Measurements from ENCODE around the gene SEPTIN1. TPM values are rescaled to one million over a fixed set of nuclear protein-coding genes. Genes with fewer than 3 reads are reported as not detected.
"Not testable (repeated sequence)": the region's sequence is repeated elsewhere in the genome, so short reads cannot be mapped to it uniquely, and the experiment has no call there.

Gene SEPTIN1
- total RNA-seq, 1 donor from 2014 or later = 2.2 TPM

DNA sequence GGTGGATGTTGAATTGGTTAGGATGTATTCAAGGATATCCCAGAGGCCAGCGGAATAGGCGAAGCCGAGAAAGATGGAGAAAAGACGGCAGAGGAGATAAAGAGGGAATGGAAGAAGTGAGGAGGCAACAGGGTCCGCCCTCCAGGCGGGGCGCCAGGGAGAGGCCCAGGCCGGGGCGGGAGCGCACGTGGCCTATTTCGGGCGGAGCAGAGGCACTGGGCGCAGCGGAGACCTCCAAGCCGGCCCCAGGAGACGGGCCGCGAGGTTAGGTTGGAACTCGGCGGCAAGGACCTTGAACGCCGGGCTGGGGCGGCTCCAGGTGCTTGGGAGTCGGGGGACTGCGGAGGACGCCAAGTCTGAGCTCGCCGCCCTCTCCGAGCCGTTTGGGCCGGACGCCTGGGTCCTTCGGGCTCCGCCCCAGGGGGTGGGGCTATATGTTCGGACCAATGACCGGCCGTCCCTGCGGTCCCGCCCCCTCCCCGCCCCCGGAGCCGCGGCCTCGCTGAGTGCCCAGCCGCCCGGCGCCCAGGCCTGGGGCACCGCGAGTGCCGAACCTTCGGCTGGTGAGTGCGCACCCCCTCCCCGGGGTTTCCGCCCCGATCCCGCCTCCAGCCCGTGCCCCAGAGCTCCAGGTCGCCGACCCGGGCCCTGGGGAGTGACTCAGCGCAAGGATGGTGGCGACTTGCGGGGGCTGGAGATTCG is 24.9 kb upstream of the SEPTIN1 start, which contains the start of gene ZNF771:
Gene ZNF771, plus strand, starts transcription at position 505 of the 702 bp plus-strand sequence. CDS start 448 bp downstream, outside the sequence.
- peak; percentile 97 for DNase-seq (ENCODE audit: low spot score)
- intact Hi-C loops (cut with DNase I) = loop anchor here (2.0 kb wide), 1 partner anchor 28 kb away; no protein-coding TSS in a partner anchor

DNA sequence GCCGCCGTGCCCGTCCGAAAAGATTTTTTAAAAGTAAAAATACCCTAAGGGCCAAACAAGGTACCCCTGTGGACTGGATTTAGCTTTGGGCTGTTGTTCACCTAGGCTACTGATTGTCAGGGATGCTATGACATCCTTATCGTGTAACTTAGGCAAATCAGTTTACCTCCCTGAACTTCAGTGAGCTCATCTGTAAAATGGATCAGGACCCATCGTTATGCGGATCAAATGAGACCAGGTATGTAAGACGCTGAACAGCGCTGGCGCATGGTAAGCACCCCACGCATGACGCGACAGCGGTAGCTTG is 24.4 kb upstream of the SEPTIN1 start:
- no peak for DNase-seq (ENCODE audit: low spot score)
- intact Hi-C loops (cut with DNase I) = loop anchor here (2.0 kb wide), 1 partner anchor 28 kb away; no protein-coding TSS in a partner anchor

DNA sequence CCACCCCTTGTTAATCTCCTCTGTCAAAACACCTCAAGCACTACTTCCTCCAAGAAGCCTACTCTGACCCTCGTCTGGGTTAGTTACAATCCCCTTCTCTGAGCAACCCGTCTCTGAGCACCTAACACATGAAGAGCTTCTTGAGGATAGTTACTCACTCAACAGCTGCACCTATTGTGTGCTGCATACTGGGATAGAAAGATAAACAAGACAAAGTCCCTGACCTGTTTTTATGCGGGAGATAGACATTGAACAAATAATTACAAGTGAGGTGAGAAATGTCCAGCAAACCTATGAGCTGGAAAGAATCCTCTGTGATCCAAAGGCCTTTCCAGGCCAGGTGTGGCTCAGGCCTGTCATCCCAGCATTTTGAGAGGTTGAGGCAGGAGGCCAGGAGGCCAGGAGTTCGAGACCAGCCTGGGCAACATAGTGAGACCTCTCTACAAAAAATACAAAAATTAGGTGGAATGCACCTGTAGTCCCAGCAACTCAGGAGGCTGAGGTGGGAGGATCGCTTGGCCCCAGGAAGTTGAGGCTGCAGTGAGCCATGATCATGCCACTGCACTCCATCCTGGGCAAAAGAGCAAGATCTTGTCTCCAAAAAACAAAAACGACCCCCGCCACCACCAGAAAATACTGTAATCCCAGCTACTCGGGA is 19.5 kb upstream of the SEPTIN1 start:
- no peak for DNase-seq (ENCODE audit: low spot score)
- intact Hi-C loops (cut with DNase I) = no loop called here

DNA sequence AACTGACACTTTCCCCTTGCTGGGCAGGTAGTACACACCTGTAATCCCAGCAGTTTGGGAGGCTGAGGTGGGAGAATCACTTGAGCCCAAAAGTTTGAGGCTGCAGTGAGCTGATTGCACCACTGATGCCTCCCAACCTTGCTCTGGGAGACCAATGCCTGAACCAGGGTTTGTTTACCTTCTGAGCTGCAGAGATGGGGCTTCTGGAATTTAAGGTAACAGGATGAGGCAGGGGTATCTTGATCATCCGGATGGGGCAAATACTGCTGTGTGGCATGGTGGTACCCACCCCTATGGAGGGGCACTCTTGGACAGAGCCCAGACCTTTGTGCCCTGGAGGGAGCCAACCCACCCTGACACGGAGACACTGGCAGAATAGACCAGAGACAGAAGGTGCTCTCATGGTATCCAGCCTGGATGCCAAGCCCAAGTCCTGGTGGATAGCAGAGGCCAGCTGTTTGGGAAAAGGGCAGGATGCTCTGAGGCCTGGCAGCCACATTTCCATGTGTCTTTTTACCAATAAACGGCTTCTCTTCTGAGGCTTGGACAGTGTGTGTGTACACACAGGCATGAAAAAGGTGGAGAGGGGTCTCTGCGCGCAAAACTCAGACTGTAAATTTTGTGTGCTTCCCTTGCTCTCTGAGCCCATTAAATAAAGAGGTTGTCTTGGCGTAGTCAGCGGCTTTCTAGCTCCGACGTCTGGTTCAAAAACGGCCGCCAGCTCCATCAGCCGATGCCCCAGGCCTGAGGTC is 17.2 kb upstream of the SEPTIN1 start:
- DNase-seq (ENCODE audit: low spot score) = peak; percentile 31
- intact Hi-C loops (cut with DNase I) = loop anchor here (5.0 kb wide), 1 partner anchor 47 kb away; no protein-coding TSS in a partner anchor

DNA sequence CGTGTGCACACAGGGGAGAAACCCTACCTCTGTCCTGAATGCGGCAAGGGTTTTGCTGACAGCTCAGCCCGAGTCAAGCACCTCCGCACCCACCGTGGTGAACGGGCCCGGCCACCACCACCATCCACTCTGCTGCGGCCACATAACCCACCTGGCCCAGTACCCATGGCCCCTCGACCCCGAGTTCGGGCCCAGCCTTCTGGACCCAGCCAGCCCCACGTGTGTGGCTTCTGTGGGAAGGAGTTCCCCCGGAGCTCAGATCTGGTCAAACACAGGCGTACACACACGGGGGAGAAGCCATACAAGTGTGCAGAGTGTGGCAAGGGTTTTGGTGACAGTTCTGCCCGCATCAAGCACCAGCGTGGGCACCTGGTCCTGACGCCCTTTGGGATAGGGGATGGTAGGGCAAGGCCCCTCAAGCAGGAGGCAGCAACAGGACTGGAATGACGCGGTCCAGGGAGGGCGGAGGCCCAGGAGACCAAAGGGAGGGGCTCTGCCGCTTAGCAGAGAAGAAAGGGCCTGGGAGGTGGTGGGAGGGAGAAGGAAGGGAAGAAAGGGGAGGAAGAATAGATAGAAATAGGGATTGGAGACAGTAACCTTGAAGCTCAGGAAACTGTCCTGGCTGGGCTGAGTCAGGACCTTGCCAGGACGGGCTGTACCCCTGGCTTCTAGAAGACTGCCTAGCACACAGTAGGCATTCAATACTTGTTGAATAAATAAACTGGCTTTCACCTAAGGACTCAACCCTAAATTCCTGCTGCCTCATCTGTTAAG is 16.5 kb upstream of the SEPTIN1 start:
- peak; percentile 35 for DNase-seq (ENCODE audit: low spot score)
- intact Hi-C loops (cut with DNase I) = loop anchor here (5.0 kb wide), 1 partner anchor 47 kb away; no protein-coding TSS in a partner anchor

DNA sequence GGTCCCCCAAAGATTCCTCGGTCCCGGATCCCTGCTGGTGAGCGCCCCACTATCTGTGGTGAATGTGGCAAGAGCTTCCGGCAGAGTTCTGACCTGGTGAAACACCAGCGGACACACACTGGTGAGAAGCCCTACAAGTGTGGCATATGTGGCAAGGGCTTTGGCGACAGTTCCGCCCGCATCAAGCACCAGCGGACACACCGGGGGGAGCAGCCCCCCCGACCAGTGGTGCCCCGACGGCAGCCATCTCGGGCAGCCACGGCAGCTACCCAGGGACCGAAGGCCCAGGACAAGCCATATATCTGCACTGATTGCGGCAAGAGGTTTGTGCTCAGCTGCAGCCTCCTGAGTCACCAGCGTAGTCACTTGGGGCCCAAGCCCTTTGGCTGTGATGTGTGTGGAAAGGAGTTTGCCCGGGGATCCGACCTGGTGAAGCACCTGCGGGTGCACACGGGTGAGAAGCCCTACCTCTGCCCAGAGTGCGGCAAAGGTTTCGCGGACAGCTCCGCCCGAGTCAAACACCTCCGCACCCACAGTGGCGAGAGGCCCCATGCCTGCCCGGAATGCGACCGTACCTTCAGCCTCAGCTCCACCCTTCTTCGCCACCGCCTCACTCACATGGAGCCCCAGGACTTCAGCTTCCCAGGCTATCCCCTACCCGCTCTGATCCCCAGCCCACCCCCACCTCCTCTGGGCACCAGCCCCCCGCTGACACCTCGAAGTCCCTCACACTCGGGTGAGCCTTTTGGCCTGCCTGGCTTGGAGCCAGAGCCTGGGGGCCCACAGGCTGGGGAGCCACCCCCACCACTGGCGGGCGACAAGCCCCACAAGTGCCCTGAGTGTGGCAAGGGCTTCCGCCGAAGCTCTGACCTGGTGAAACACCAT is 15.7 kb upstream of the SEPTIN1 start:
- intact Hi-C loops (cut with DNase I) = loop anchor here (5.0 kb wide), 1 partner anchor 46 kb away; no protein-coding TSS in a partner anchor
- DNase-seq (ENCODE audit: low spot score) = peak; percentile 60

DNA sequence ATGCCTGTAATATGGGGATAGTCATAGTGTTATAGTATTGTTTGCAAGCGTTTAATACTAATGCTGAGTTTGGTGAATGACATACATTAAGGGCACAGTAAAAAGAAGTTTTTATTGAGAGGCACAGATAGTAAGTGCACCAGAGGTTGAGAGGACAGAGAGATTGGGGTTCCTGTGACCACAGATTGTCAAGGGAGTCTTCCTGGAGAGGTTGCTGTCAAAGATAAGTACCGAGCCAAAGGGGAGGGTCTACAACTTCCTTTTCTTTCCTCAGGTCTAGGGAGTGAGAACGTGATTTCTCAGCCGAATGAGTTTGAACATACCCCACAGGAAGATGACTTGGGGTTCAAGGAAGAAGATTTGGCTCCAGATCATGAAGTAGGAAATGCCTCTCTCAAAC is 14.7 kb upstream of the SEPTIN1 start:
- no peak for DNase-seq (ENCODE audit: low spot score)
- intact Hi-C loops (cut with DNase I) = loop anchor here (5.0 kb wide), 1 partner anchor 45 kb away; no protein-coding TSS in a partner anchor

DNA sequence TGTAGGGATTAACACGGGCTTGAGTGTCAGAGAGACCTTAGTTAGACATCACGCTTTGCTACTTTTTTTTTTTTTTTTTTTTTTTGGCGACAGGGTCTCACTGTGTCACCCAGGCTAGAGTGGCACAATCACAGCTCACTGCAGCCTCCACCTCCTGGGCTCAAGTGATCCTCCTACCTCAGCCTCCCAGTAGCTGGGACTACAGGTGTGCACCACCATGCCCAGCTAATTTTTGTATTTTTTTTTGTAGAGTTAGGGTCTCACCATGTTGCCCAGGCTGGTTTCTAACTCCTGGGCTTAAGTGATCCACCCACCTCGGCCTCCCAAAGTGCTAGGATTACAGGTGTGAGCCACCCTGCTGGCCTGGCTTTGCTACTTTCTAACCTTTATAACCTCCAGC is 14.3 kb upstream of the SEPTIN1 start:
- intact Hi-C loops (cut with DNase I) = loop anchor here (5.0 kb wide), 1 partner anchor 44 kb away; no protein-coding TSS in a partner anchor
- not testable (repeated sequence) for DNase-seq (ENCODE audit: low spot score)

DNA sequence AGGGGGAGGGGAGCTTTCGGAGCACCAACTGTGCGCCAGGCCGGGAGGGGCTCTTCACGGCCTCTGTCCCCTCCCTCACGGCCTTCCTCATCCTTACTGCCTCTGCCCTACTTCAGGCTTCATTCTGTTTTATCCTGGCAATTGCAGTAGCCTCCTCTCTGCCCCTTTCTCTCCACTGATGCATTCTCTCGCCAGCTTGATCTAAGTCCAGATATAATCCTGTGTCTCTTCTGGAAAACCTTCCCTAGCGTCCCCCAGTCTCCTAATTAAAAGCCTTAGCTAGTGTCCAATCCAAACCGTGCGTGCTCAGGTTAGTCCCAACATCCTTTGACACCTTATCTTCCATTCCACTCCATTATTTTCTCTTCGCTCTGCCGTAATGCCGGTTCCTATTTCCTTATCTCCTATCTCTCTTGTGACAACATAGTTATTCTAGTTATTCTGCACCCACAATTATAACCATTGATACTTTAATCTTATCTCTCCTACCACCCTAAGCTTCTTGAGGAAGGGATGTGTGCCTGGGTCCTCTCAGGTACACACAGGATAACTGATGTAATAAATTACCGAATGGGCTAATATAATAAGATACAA is 13.7 kb upstream of the SEPTIN1 start:
- intact Hi-C loops (cut with DNase I) = loop anchor here (2.0 to 5.0 kb wide), 2 partner anchors 17 to 44 kb away; no protein-coding TSS in a partner anchor

DNA sequence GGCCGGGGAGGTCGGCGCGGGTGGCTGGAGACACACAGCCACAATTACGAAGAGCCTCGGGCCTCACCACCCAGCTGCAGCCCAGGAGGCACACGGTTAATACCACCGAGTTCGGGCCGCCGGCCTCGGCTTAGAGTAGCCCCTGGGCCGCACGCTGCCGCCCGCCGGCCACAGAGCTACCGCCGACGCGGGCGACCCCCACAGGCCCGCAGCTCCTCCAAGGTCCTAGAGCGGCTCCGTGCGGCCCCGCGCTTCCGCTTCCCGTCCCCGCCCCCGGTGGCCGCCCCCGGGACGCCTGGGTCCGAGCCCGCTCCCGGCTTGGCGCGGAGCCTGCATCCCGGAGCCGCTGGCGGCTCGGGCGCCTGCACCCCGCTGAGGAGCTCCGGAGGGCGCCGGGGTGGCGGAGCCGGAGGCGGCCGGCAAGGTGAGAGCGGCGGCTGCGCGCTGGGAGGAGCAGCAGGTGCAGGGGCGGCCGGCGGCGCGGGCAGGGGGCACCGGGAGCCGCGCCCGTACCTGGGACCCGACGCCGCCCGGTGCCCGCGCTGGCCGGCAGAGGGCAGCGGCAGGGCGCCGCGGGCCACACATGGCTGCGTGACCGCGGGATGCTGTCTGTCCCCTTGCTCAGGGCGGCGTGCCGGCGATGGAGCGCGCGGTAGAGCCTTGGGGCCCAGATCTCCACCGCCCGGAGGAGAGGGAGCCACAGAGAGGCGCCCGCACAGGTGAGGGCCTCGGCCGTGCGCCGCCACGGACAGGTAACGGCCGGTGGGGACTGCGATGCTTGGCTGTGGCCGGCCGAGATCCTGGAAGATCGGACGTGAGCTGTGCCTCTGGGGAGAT is 13.0 kb upstream of the SEPTIN1 start, which contains the start of gene ZNF48:
Gene ZNF48, plus strand, starts transcription at position 266 of the 837 bp plus-strand sequence. Its CDS starts 375 bp downstream, at position 641.
- intact Hi-C loops (cut with DNase I) = loop anchor here (2.0 to 5.0 kb wide), 2 partner anchors 17 to 43 kb away; no protein-coding TSS in a partner anchor

More for the DNA sequence above, 13.7 kb upstream of the SEPTIN1 start:
- no peak for DNase-seq (ENCODE audit: low spot score)

DNA sequence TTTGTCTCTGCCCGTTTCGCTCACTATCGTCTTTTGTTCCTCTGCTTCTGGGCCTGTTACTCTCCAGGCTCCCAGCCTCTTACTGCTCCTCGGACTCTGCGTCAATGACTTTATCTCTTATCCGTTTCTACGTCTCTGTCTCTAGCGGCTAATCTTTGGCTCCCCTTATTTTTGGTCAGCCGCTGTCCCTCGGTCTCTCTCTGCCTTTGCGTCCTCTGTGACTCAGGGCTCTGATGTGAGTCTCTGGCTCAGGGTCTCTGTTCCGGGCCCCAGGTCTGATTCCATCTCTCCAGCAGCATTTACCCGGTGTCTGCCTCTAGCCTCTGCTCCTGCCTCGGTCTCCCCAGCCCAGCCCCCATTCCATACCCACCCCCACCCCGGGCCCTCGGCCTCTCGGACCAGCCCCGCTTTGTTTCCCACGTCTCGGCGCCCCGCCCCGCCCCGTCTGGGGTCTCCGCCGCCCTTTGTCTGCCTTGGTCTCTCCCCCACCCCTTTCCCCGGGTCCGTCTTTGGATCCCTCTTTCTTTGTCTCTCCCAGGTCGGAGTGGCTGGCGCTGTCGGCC is 12.3 kb upstream of the SEPTIN1 start:
- intact Hi-C loops (cut with DNase I) = loop anchor here (2.0 to 5.0 kb wide), 2 partner anchors 16 to 42 kb away; no protein-coding TSS in a partner anchor
- no peak for DNase-seq (ENCODE audit: low spot score)

More for the DNA sequence above, 13.0 kb upstream of the SEPTIN1 start, which contains the start of gene ZNF48:
- DNase-seq (ENCODE audit: low spot score) = peak; percentile 91

DNA sequence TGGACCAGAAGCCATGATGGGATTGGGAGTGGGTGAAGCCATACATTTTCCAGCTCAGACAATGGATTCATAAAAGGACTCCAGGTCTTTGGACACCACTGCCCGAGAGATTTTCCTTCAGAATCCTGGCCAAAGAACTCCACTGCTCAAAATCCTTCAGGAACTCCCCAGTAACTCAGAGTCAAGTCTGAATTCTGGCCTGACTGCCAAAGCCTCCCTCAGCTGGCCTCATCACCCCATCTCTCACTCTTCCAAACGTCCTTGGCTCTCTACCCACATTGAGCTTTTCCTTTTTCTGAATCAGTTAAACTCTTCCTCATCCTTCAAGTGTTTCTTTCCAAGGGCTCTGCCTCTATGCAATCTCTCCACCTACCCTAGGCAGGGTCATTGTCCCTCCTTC is 1.2 kb upstream of the SEPTIN1 start:
- no peak for DNase-seq (ENCODE audit: low spot score)
- intact Hi-C loops (cut with DNase I) = no loop called here

DNA sequence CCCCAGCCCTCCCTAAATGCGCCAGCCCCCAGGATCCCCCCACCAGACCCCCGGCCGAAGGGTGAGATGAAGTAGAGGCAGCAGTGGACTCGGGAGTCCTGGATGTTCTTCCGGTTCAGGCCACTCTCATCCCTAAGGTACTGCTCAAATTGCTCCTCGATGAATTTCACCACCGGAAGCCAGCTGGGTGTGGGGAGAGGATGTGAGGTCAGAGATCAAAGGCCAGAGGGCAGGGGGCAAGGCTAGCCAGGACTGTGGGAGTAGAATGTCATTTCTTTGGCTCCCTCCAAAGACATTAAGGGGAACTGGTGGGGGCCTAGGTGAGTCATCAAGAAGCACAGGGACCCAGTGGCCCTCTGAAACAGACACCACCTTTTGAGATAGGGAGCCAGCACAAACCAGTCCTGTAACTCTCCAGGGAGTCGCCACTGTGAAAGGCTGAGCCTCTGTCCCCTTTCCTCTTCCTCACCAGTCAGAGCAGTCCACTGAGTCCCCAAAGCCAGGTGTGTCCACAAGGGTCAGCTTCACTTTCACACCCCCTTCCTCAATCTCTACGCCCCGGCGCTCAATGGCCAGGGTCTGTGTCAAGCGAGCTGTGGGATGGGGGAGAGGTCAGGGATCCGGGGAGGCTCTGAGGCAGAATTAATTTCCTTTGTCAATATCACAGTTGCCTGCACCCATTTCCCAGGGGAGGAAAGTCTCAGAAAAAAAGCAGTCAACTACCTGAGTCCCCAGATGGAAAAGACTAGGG is 895 bp downstream of the SEPTIN1 start:
- intact Hi-C loops (cut with DNase I) = no loop called here
- DNase-seq (ENCODE audit: low spot score) = no peak

DNA sequence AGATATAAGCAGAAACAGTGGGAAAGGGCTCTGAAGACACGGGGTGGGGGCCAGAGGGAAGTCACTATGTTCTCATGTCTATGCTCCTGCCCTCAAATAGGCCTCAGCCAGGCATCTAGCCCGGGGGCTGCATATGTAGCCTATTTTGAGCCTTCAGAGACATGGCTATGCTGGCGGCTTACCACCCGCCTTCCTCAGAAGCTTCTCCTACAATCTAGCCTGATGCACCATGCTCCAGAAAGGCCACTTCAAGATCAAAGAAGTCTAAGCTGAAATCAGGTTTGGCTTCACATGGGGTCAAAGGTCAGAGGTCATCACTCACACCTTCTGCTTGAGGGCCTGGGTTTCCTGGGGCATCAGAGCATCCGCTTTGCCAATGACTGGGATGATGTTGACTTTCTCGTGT is 1.6 kb downstream of the SEPTIN1 start:
- DNase-seq (ENCODE audit: low spot score) = no peak
- intact Hi-C loops (cut with DNase I) = no loop called here

DNA sequence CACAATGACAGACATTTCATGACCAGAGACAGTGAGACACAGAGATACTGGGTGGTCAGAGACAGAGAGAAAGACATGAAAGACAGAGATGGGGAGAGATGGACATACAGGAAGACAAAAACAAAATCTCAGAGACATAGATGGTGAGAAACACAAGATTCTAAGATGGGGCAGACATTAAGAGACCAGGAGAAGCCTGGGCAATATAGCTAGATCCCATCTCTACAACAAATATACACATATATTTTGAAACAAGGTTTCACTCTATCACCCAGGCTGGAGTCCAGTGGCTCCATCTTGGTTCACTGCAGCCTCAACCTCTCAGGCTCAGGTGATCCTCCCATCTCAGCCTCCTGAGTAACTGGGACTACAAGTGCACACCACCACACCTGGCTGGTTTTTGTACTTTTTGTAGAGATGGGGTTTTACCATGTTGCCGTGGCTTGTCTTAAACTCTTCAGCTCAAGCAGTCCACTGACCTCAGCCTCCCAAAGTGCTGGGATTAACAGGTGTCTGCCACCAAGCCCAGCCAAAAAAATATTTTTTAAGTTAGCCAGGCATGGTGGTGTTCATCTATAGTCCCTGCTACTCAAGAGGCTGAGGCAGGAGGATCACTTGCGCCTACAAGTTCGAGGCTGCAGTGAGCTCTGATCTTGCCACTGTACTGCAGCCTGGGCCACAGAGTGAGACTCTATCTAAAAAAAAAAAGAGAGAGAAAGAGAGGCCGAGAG is 2.1 kb downstream of the SEPTIN1 start:
- DNase-seq (ENCODE audit: low spot score) = no peak
- intact Hi-C loops (cut with DNase I) = no loop called here
